ENCODE data around the gene CFAP45.

Gene CFAP45

GRCh38 chr1:159906960-159907359 lies 7.0 kb upstream of the CFAP45 start:
- TF ChIP-seq REST (IDR thresholded peaks at IDR 0.05; ENCODE audit: insufficient read depth in 1 of 2, low read depth in 2 of 2, low read length in 2 of 2) (no peak), TAF1 (IDR thresholded peaks at IDR 0.05; ENCODE audit: borderline replicate concordance, insufficient read depth, low read length) (no peak), SIN3A (IDR thresholded peaks at IDR 0.05; ENCODE audit: borderline replicate concordance, insufficient read depth, low read length) (no peak), POLR2AphosphoS5 (IDR thresholded peaks at IDR 0.05; ENCODE audit: low read depth, low read length) (no peak), FOXP2 (optimal IDR thresholded peaks at IDR 0.05; ENCODE audit: borderline replicate concordance, extremely low read depth, extremely low read length, insufficient read depth) (no peak)

DNA sequence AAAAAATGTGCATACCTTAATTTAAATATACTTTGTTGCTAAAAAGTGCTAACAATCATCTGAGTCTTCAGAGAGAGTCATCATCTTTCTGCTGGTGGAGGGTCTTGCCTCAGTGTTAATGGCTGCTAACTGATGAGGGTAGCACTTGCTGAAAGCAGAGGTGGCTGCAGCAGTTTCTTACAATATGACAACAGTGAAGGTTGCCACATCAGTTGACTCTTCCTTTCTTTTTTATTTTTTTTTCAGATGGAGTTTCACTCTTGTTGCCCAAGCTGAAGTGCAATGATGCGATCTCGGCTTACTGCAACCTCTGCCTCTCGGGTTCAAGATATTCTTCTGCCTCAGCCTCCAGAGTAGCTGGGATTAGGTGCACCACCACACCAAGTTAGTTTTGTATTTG lies 2.6 kb upstream of the CFAP45 start:
- no peak for TF ChIP-seq TAF1 (IDR thresholded peaks at IDR 0.05; ENCODE audit: borderline replicate concordance, insufficient read depth, low read length)

DNA sequence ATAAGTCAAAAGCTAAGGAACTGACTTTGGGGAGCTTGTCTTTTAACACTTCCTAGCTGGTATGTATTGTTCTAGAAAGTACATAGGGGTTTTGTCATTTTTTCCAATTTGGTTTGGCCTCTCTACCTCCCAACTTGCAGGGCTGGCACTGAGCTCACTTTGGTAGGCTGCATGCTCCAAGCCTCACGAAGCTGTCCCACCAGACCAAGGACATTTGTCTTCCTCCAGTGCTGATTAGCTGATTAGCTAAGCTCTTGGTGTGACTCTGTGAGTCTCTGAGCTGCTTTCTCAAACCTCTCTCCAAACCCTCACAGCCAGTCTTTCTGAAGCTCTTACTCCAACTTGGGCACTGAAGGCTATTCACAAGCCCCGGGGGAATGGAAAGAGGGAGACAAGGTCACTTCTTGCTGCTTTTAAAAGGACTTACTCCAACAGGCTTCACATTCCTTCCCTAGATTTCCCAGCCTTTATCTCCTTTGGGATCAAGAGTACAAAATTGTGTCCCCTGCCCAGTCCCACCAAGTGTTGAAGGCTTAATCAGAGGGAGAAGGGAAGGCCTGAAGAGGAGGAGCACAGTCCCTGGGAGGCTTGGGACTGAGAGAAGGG lies 893 bp upstream of the CFAP45 start:
- TF ChIP-seq SIN3A (IDR thresholded peaks at IDR 0.05; ENCODE audit: borderline replicate concordance, insufficient read depth, low read length) (no peak), TAF1 (IDR thresholded peaks at IDR 0.05; ENCODE audit: borderline replicate concordance, insufficient read depth, low read length) (no peak), FOXP2 (optimal IDR thresholded peaks at IDR 0.05; ENCODE audit: borderline replicate concordance, extremely low read depth, extremely low read length, insufficient read depth) (no peak), REST (IDR thresholded peaks at IDR 0.05; ENCODE audit: insufficient read depth in 1 of 2, low read depth in 2 of 2, low read length in 2 of 2) (no peak), POLR2AphosphoS5 (IDR thresholded peaks at IDR 0.05; ENCODE audit: low read depth, low read length) (no peak)

DNA sequence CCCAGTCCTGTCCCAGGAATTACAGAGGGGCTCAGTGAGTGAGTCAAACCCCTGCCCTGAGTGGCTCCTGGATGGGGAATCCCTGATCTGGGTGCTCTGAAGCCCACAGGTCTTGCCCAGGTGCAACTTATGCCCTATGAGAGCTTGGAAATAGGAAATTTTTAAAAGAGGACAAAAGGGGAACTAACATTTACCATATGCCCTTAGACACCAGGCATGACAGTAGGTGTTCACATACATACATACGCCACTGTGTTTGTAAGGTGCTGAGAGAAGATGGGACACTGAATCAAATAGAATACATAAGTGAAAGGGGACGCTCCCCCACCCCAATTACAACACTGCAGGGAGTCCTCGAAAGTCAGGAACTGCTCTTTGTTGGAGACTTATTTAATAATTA lies 1.4 kb downstream of the CFAP45 start:
- TF ChIP-seq SIN3A (IDR thresholded peaks at IDR 0.05; ENCODE audit: borderline replicate concordance, insufficient read depth, low read length) (no peak), REST (IDR thresholded peaks at IDR 0.05; ENCODE audit: insufficient read depth in 1 of 2, low read depth in 2 of 2, low read length in 2 of 2) (no peak), FOXP2 (optimal IDR thresholded peaks at IDR 0.05; ENCODE audit: borderline replicate concordance, extremely low read depth, extremely low read length, insufficient read depth) (no peak), TAF1 (IDR thresholded peaks at IDR 0.05; ENCODE audit: borderline replicate concordance, insufficient read depth, low read length) (no peak), POLR2AphosphoS5 (IDR thresholded peaks at IDR 0.05; ENCODE audit: low read depth, low read length) (no peak)

DNA sequence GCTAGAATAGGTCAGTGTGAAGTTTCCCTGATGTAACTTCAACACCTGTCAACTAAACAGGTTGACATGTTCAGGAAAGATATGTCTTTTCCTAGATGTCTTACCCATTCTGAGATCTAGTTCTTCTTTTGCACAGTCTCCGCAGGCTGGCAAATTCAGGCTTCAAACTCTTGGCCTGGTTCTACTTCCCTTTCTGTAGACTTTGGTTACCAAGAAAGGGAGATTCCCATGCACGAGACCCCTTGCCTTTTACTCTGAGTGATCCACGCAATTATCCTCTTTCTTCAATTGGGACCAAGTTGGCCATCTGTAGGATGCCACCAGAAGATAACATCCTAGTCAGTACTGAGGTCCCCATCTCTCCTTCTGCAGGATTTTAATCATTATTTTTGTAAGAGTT lies 2.0 kb downstream of the CFAP45 start:
- TF ChIP-seq REST (IDR thresholded peaks at IDR 0.05; ENCODE audit: insufficient read depth in 1 of 2, low read depth in 2 of 2, low read length in 2 of 2) (no peak), TAF1 (IDR thresholded peaks at IDR 0.05; ENCODE audit: borderline replicate concordance, insufficient read depth, low read length) (no peak)
